ENCODE data around the gene RUBCNL.

DNA sequence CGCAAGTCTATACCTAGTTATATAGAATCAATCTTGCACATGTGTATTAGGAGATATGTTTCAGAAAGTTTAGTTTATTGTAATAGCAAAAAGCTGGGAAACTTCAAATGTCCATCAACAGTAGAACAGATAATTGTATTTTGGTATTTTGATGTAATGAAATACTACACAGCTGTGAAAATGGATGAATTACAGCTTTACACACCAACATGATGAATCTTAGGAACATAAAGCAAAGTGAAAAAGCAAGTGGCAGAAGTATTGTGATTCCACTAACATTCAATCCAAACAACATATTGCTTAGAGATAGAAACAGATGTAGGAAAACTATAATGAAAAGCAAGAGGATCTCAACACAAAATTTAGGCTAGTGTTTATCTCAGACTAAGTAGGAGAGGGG is 72.5 kb downstream of the RUBCNL start:
- TF ChIP-seq, protein P1, sequence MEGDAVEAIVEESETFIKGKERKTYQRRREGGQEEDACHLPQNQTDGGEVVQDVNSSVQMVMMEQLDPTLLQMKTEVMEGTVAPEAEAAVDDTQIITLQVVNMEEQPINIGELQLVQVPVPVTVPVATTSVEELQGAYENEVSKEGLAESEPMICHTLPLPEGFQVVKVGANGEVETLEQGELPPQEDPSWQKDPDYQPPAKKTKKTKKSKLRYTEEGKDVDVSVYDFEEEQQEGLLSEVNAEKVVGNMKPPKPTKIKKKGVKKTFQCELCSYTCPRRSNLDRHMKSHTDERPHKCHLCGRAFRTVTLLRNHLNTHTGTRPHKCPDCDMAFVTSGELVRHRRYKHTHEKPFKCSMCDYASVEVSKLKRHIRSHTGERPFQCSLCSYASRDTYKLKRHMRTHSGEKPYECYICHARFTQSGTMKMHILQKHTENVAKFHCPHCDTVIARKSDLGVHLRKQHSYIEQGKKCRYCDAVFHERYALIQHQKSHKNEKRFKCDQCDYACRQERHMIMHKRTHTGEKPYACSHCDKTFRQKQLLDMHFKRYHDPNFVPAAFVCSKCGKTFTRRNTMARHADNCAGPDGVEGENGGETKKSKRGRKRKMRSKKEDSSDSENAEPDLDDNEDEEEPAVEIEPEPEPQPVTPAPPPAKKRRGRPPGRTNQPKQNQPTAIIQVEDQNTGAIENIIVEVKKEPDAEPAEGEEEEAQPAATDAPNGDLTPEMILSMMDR (conservative IDR thresholded peaks at IDR 0.05; ENCODE audit: low read length), result no peak
- TF ChIP-seq EZH2phosphoT487 (IDR thresholded peaks at IDR 0.05; ENCODE audit: borderline replicate concordance, low read depth, low read length), result no peak
